Naive thymus-derived CD4-positive, alpha-beta T cell (primary cell): ENCODE measurements around the gene KCNK13. TPM values are rescaled to one million over a fixed set of nuclear protein-coding genes. Genes with fewer than 3 reads are reported as not detected.

Experiments used
- ATAC-seq: fragments of 150-1000 bp; cut with Tn5 transposase; 2 replicates; pipeline ENCODE4 v1.10.0; 2021; ENCODE audit warnings: mild to moderate bottlenecking, moderate library complexity
- CTCF ChIA-PET: fragments of 350-600 bp; sonication (Branson Sonifier 250); formaldehyde crosslinking; loops from one replicate; lab custom pipeline; 2021; ENCODE audit warnings: antibody characterized with exemption; lab: Charles Lee
- POLR2A ChIA-PET: fragments of 350-600 bp; sonication (Branson Sonifier 250); formaldehyde crosslinking; loops from one replicate; lab custom pipeline; 2021; ENCODE audit warnings: antibody characterized with exemption, inconsistent platforms; lab: Charles Lee
- DNase-seq, 9 donors: peaks; one replicate each; pipeline versions ENCODE4 v3.0.0 to v3.0.0-alpha.2; 2020 to 2022; ENCODE audit warnings: mixed read lengths in 1 of 9
- H3K27ac ChIP-seq: one replicate; pipeline ENCODE4 v1.7.0; 2013; ENCODE audit warnings: mild to moderate bottlenecking, low read depth, low read length, moderate library complexity
- H3K27me3 ChIP-seq, 2 donors: one replicate each; pipeline ENCODE4 v1.7.0; 2013; ENCODE audit warnings: low read length in 2 of 2, mild to moderate bottlenecking in 2 of 2, moderate library complexity in 2 of 2; ENCODE audit not compliant: control insufficient read depth in 2 of 2, insufficient read depth in 2 of 2
- H3K36me3 ChIP-seq, 3 experiments: 1 replicate in 2 of 3; 2 replicates in 1 of 3; pipeline ENCODE4 v1.7.0; 2013; ENCODE audit warnings: low read length in 3 of 3, mild to moderate bottlenecking in 3 of 3, moderate library complexity in 1 of 3; ENCODE audit not compliant: insufficient read depth in 3 of 3, control insufficient read depth in 2 of 3
- H3K4me1 ChIP-seq, 2 donors: one replicate each; pipeline ENCODE4 v1.7.0; 2013; ENCODE audit warnings: low read length in 2 of 2, mild to moderate bottlenecking in 2 of 2, moderate library complexity in 1 of 2; ENCODE audit not compliant: control insufficient read depth in 2 of 2, insufficient read depth in 2 of 2
- H3K4me3 ChIP-seq: 2 replicates; pipeline ENCODE4 v1.7.0; 2013; ENCODE audit warnings: mild to moderate bottlenecking, low read length
- H3K9me3 ChIP-seq, 3 experiments: 1 replicate in 2 of 3; 2 replicates in 1 of 3; pipeline ENCODE4 v1.7.0; 2013; ENCODE audit warnings: low read length in 3 of 3; ENCODE audit not compliant: control insufficient read depth in 2 of 3
- H3K27ac Mint-ChIP-seq, 9 donors: one replicate each; pipeline ENCODE4 v1.8.0; 2020 to 2022; ENCODE audit warnings: mixed read lengths in 9 of 9, mild to moderate bottlenecking in 8 of 9, moderate library complexity in 5 of 9, inconsistent platforms in 2 of 9
- H3K27me3 Mint-ChIP-seq, 5 donors: one replicate each; pipeline ENCODE4 v1.8.0; 2021 to 2022; ENCODE audit warnings: mixed read lengths in 5 of 5, mild to moderate bottlenecking in 1 of 5
- H3K36me3 Mint-ChIP-seq, 5 donors: one replicate each; pipeline ENCODE4 v1.8.0; 2020 to 2022; ENCODE audit warnings: mixed read lengths in 5 of 5, mild to moderate bottlenecking in 3 of 5, inconsistent platforms in 1 of 5
- H3K4me1 Mint-ChIP-seq, 7 donors: one replicate each; pipeline ENCODE4 v1.8.0; 2020 to 2022; ENCODE audit warnings: mixed read lengths in 7 of 7, mild to moderate bottlenecking in 3 of 7, inconsistent platforms in 1 of 7
- H3K4me3 Mint-ChIP-seq, 10 donors: one replicate each; pipeline ENCODE4 v1.8.0; 2020 to 2022; ENCODE audit warnings: mild to moderate bottlenecking in 10 of 10, mixed read lengths in 10 of 10, moderate library complexity in 6 of 10, inconsistent platforms in 2 of 10
- H3K9me3 Mint-ChIP-seq, 11 donors: one replicate each; pipeline ENCODE4 v1.8.0; 2020 to 2022; ENCODE audit warnings: mixed read lengths in 11 of 11, mild to moderate bottlenecking in 4 of 11, inconsistent platforms in 1 of 11, moderate library complexity in 1 of 11
- intact Hi-C, 2 donors: fragments of 100-400 bp; cut with micrococcal nuclease; formaldehyde crosslinking; loops; one replicate each; pipeline ENCODE4 v1.15.1; 2023
- polyA plus RNA-seq, 2 donors: library from polyadenylated mRNA; unstranded; fragments of 300-500 nt; fragmentation: Illumina TruSeq; gene quantifications; one replicate each; pipeline ENCODE4 v1.2.3, GENCODE V29; 2021
- total RNA-seq, 6 experiments: library from RNA in 5 of 6; stranded (reverse) in 5 of 6; gene quantifications; 1 replicate in 5 of 6; 2 replicates in 1 of 6; pipeline ENCODE4 v1.2.3 and lab custom pipeline; 2021 to 2026

Gene KCNK13
- total and polyA plus RNA-seq, 7 experiments from 2014 or later = 0.19 to 0.73 (median 0.27) TPM; not detected in 4

- peak in 8 of 9 donors; percentile 9 to 73 (median 24) for DNase-seq
- H3K4me1 ChIP-seq = peaks cover 0 to 12% of the 10 kb centered on the region in 2 donors
- intact Hi-C loops = loop anchor here in 1 of 2 donors (2.0 to 5.0 kb wide), 3 partner anchors 34 to 123 kb away; partner anchors contain the start of genes EFCAB11 and TDP1
- no peaks in the 10 kb centered on the region for H3K36me3 ChIP-seq
- CTCF ChIA-PET = no interaction called here
- POLR2A ChIA-PET = no interaction called here
- Mint-ChIP-seq H3K36me3 (peaks cover 0 to 3% (median 0%) of the 10 kb centered on the region in 5 donors), H3K4me3 (peak overlapping the region; percentile 46 to 88 (median 78)), H3K4me1 (peaks cover 16 to 30% (median 23%) of the 10 kb centered on the region in 7 donors), H3K27me3 (peaks cover 63 to 76% (median 72%) of the 10 kb centered on the region in 5 donors), H3K27ac (no peak overlapping the region), H3K9me3 (peaks cover 0 to 5% (median 0%) of the 10 kb centered on the region in 11 donors)
- peak overlapping the region; percentile 41 for H3K4me3 ChIP-seq
- no peaks in the 10 kb centered on the region for H3K9me3 ChIP-seq
- no peak overlapping the region for H3K27ac ChIP-seq
- peak; percentile 70 for ATAC-seq
- peaks cover 0 to 11% of the 10 kb centered on the region in 2 donors for H3K27me3 ChIP-seq
These were observed 1.4 kb upstream of the KCNK13 start for GRCh38 chr14:90060312-90060964.

- Mint-ChIP-seq H3K4me1 (peaks cover 16 to 30% (median 23%) of the 10 kb centered on the region in 7 donors), H3K36me3 (peaks cover 0 to 3% (median 0%) of the 10 kb centered on the region in 5 donors), H3K27ac (no peak overlapping the region), H3K9me3 (peaks cover 0 to 5% (median 0%) of the 10 kb centered on the region in 11 donors), H3K4me3 (peak overlapping the region; percentile 46 to 88 (median 68)), H3K27me3 (peaks cover 57 to 74% (median 67%) of the 10 kb centered on the region in 5 donors)
- POLR2A ChIA-PET = no interaction called here
- no peak for ATAC-seq
- peak in 1 of 9 donors; percentile 32 for DNase-seq
- H3K9me3 ChIP-seq = no peaks in the 10 kb centered on the region
- CTCF ChIA-PET = no interaction called here
- H3K4me3 ChIP-seq = peak overlapping the region; percentile 41
- peaks cover 0 to 12% of the 10 kb centered on the region in 2 donors for H3K4me1 ChIP-seq
- no peaks in the 10 kb centered on the region for H3K36me3 ChIP-seq
- H3K27me3 ChIP-seq = peaks cover 0 to 11% of the 10 kb centered on the region in 2 donors
- intact Hi-C loops = loop anchor here in 1 of 2 donors (2.0 to 5.0 kb wide), 3 partner anchors 34 to 124 kb away; partner anchors contain the start of genes EFCAB11 and TDP1
- H3K27ac ChIP-seq = no peak overlapping the region
These were observed 669 bp upstream of the KCNK13 start for GRCh38 chr14:90060965-90061684.

DNA sequence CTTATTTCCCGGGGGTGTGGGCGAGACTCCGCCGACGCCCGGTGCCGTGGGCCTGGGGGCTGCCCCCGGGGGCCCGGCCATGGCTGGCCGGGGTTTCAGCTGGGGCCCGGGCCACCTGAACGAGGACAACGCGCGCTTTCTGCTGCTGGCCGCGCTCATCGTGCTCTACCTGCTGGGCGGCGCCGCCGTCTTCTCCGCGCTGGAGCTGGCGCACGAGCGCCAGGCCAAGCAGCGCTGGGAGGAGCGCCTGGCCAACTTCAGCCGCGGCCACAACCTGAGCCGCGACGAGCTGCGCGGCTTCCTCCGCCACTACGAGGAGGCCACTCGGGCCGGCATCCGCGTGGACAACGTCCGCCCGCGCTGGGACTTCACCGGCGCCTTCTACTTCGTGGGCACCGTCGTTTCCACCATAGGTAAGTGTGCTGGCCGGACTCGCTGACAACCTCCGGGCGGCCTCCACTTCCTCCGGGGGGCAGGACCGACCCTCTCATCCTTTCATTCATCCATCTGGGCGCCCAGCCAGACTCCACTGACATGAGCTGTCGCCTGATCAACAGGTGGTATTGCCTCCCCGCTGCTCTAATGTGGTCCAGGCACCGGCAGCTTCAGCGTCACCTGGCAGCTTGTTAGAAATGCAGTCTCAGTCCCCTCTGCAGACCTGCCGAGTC is 467 bp downstream of the KCNK13 start:
- H3K4me3 Mint-ChIP-seq = peak overlapping the region; percentile 72 to 94 (median 85)
- H3K27me3 ChIP-seq = peaks cover 0 to 11% of the 10 kb centered on the region in 2 donors
- no peak overlapping the region for H3K27ac Mint-ChIP-seq
- H3K4me3 ChIP-seq = no peak overlapping the region
- H3K27ac ChIP-seq = no peak overlapping the region
- intact Hi-C loops = loop anchor here (1.0 to 5.0 kb wide), 2 partner anchors 123 to 125 kb away; no protein-coding TSS in a partner anchor
- no peak for DNase-seq
- H3K36me3 ChIP-seq = no peaks in the 10 kb centered on the region
- peaks cover 0 to 5% (median 0%) of the 10 kb centered on the region in 11 donors for H3K9me3 Mint-ChIP-seq
- peaks cover 16 to 30% (median 23%) of the 10 kb centered on the region in 7 donors for H3K4me1 Mint-ChIP-seq
- ChIA-PET CTCF (no interaction called here), POLR2A (no interaction called here)
- peak; percentile 33 for ATAC-seq
- peaks cover 0 to 12% of the 10 kb centered on the region in 2 donors for H3K4me1 ChIP-seq
- H3K27me3 Mint-ChIP-seq = peaks cover 51 to 65% (median 62%) of the 10 kb centered on the region in 5 donors
- no peaks in the 10 kb centered on the region for H3K9me3 ChIP-seq
- peaks cover 0 to 3% (median 0%) of the 10 kb centered on the region in 5 donors for H3K36me3 Mint-ChIP-seq

- CTCF ChIA-PET = no interaction called here
These were observed 1.2 kb downstream of the KCNK13 start for GRCh38 chr14:90062822-90063539.

GRCh38 chr14:90072350-90072749 is 10.6 kb downstream of the KCNK13 start:
- intact Hi-C loops = no loop called here

More at GRCh38 chr14:90062822-90063539, 1.2 kb downstream of the KCNK13 start:
- H3K27me3 ChIP-seq = peaks cover 0 to 11% of the 10 kb centered on the region in 2 donors
- DNase-seq (no peak), ATAC-seq (peak; percentile 33)
- no peaks in the 10 kb centered on the region for H3K36me3 ChIP-seq
- no peak overlapping the region for H3K27ac ChIP-seq
- H3K27ac Mint-ChIP-seq = no peak overlapping the region
- intact Hi-C loops = loop anchor here (1.0 to 5.0 kb wide), 2 partner anchors 124 to 126 kb away; no protein-coding TSS in a partner anchor
- no peak overlapping the region for H3K4me3 ChIP-seq
- H3K4me1 ChIP-seq = peaks cover 0 to 12% of the 10 kb centered on the region in 2 donors
- H3K27me3 Mint-ChIP-seq = peaks cover 49 to 68% (median 64%) of the 10 kb centered on the region in 5 donors
- peaks cover 0 to 5% (median 0%) of the 10 kb centered on the region in 11 donors for H3K9me3 Mint-ChIP-seq
- H3K36me3 Mint-ChIP-seq = peaks cover 0 to 3% (median 0%) of the 10 kb centered on the region in 5 donors
- peak overlapping the region; percentile 72 to 94 (median 85) for H3K4me3 Mint-ChIP-seq
- POLR2A ChIA-PET = no interaction called here
- no peaks in the 10 kb centered on the region for H3K9me3 ChIP-seq
- peaks cover 16 to 30% (median 23%) of the 10 kb centered on the region in 7 donors for H3K4me1 Mint-ChIP-seq

More at GRCh38 chr14:90072350-90072749, 10.6 kb downstream of the KCNK13 start:
- H3K36me3 Mint-ChIP-seq = no peaks in the 10 kb centered on the region
- Histone ChIP-seq H3K9me3 (no peaks in the 10 kb centered on the region), H3K36me3 (no peaks in the 10 kb centered on the region), H3K4me3 (no peak overlapping the region), H3K4me1 (no peaks in the 10 kb centered on the region), H3K27me3 (no peaks in the 10 kb centered on the region), H3K27ac (no peak overlapping the region)
- H3K9me3 Mint-ChIP-seq = no peaks in the 10 kb centered on the region
- DNase-seq (no peak), ATAC-seq (no peak)
- no peaks in the 10 kb centered on the region for H3K4me1 Mint-ChIP-seq
- no peak overlapping the region for H3K27ac Mint-ChIP-seq
- POLR2A ChIA-PET = no interaction called here
- no peak overlapping the region for H3K4me3 Mint-ChIP-seq
- peaks cover 18 to 55% (median 39%) of the 10 kb centered on the region in 5 donors for H3K27me3 Mint-ChIP-seq
- CTCF ChIA-PET = no interaction called here
